HCT116 (cell line): ENCODE measurements around the gene SPRN. TPM values are rescaled to one million over a fixed set of nuclear protein-coding genes. Genes with fewer than 3 reads are reported as not detected.

Source experiments
- ATAC-seq: fragments of 200-7000 bp; cut with Tn5 transposase; 2 replicates; pipeline ENCODE4 v1.9.1; 2020; ENCODE audit warnings: mild to moderate bottlenecking, moderate library complexity
- BruUV-seq: library from RNA; stranded (reverse); fragments of 400-500 nt; replicated peaks from 2 replicates; lab custom pipeline; 2021; lab: Mats Ljungman, UMichigan
- CTCF ChIA-PET: fragments of 300-600 bp; sonication (Branson Sonifier 250); formaldehyde crosslinking; loops from one replicate; lab custom pipeline; 2021; ENCODE audit warnings: antibody characterized with exemption; lab: Charles Lee
- POLR2A ChIA-PET: fragments of 300-600, 350-600 bp; sonication (Branson Sonifier 250); formaldehyde crosslinking; loops from one replicate; lab custom pipeline; 2021; ENCODE audit warnings: antibody characterized with exemption; lab: Charles Lee
- RAD21 ChIA-PET, 2 experiments: fragments of 300-600 bp; sonication (Branson Sonifier 250); formaldehyde crosslinking; loops; one replicate each; lab custom pipeline; 2023; ENCODE audit warnings: low total read pairs in 2 of 2; ENCODE audit not compliant: uncharacterized antibody in 2 of 2, unreplicated experiment in 2 of 2, low non-redundant PET in 1 of 2; lab: Charles Lee
- DNase-seq: peaks from one replicate; pipeline ENCODE4 v3.0.0-alpha.2; 2010; ENCODE audit warnings: low read depth, low spot score
- H2AFZ ChIP-seq: fragments of 200-600 bp; shearing (Covaris generic), sonication (generic); 2 replicates; pipeline ENCODE4 v1.6.1; 2017; ENCODE audit warnings: low read depth, mixed run types, mixed read lengths, antibody characterized with exemption, low read length; ENCODE audit not compliant: poor library complexity, severe bottlenecking
- H3K27ac ChIP-seq: 2 replicates; pipeline ENCODE4 v1.5.1; 2012; ENCODE audit warnings: low read depth, low read length
- H3K27me3 ChIP-seq: fragments of 200-600 bp; sonication (generic); 2 replicates; pipeline ENCODE4 v1.6.1; 2016; ENCODE audit warnings: mixed run types, low read length, mixed read lengths; ENCODE audit not compliant: insufficient read depth
- H3K36me3 ChIP-seq, 2 experiments: fragments of 200-500 bp in 1 of 2; fragments of 200-600 bp in 1 of 2; sonication (Bioruptor generic) in 1 of 2; sonication (generic) in 1 of 2; 2 replicates each; pipeline versions ENCODE4 v1.5.1 to v1.6.1; 2014 to 2016; ENCODE audit warnings: low read length in 2 of 2, inconsistent platforms in 1 of 2, mixed read lengths in 1 of 2, mixed run types in 1 of 2; ENCODE audit not compliant: insufficient read depth in 2 of 2, control insufficient read depth in 1 of 2
- H3K4me1 ChIP-seq, 2 experiments: fragments of 200-600 bp in 1 of 2; sonication (generic) in 1 of 2; 2 replicates each; pipeline versions ENCODE4 v1.5.1 to v1.6.1; 2012 to 2017; ENCODE audit warnings: low read length in 2 of 2, inconsistent platforms in 1 of 2, mild to moderate bottlenecking in 1 of 2, mixed read lengths in 1 of 2, mixed run types in 1 of 2, moderate library complexity in 1 of 2; ENCODE audit not compliant: insufficient read depth in 2 of 2, control insufficient read depth in 1 of 2
- H3K4me2 ChIP-seq: fragments of 200-600 bp; sonication (generic); 2 replicates; pipeline ENCODE4 v1.6.1; 2017; ENCODE audit warnings: mixed run types, low read length, mixed read lengths
- H3K4me3 ChIP-seq, 2 experiments: fragments of 200-600 bp in 1 of 2; sonication (generic) in 1 of 2; replicated peaks in 1 of 2; 2 replicates each; pipeline ENCODE4 v1.5.1; 2011 to 2016; ENCODE audit warnings: low read length in 2 of 2, control low read depth in 1 of 2, low read depth in 1 of 2, mild to moderate bottlenecking in 1 of 2, mixed read lengths in 1 of 2, mixed run types in 1 of 2
- H3K79me2 ChIP-seq: fragments of 200-600 bp; sonication (generic); 2 replicates; pipeline ENCODE4 v1.6.1; 2017; ENCODE audit warnings: mild to moderate bottlenecking, mixed run types, low read length, moderate library complexity, mixed read lengths; ENCODE audit not compliant: insufficient read depth
- H3K9ac ChIP-seq: fragments of 200-600 bp; sonication (generic); 2 replicates; pipeline ENCODE4 v1.6.1; 2016; ENCODE audit warnings: low read length, mixed read lengths
- H3K9me2 ChIP-seq: fragments of 200-600 bp; sonication (generic), shearing (Covaris generic); 2 replicates; pipeline ENCODE4 v1.6.1; 2017; ENCODE audit warnings: mixed run types, mild to moderate bottlenecking, moderate library complexity; ENCODE audit not compliant: insufficient read depth
- H3K9me3 ChIP-seq, 2 experiments: fragments of 200-500 bp in 1 of 2; fragments of 200-600 bp in 1 of 2; sonication (Bioruptor generic) in 1 of 2; sonication (generic) in 1 of 2; 2 replicates each; pipeline ENCODE4 v1.6.1; 2014 to 2017; ENCODE audit warnings: low read length in 2 of 2, mixed read lengths in 2 of 2, inconsistent platforms in 1 of 2, low read depth in 1 of 2, mild to moderate bottlenecking in 1 of 2, mixed run types in 1 of 2, moderate library complexity in 1 of 2; ENCODE audit not compliant: control insufficient read depth in 1 of 2, insufficient read depth in 1 of 2
- H4K20me1 ChIP-seq: fragments of 200-600 bp; sonication (generic), shearing (Covaris generic); 2 replicates; pipeline ENCODE4 v1.6.1; 2017; ENCODE audit warnings: mixed run types, mild to moderate bottlenecking, moderate library complexity; ENCODE audit not compliant: insufficient read depth
- CBX3 ChIP-seq: IDR thresholded peaks from 2 replicates; pipeline ENCODE4 v1.6.1; 2012; ENCODE audit warnings: low read depth
- CEBPB ChIP-seq: IDR thresholded peaks from 2 replicates; pipeline ENCODE4 v1.6.1; 2012; ENCODE audit warnings: low read depth
- EGR1 ChIP-seq: IDR thresholded peaks from 2 replicates; pipeline ENCODE4 v1.6.1; 2012; ENCODE audit warnings: low read depth
- JUND ChIP-seq: IDR thresholded peaks from 2 replicates; pipeline ENCODE4 v1.6.1; 2012
- POLR2AphosphoS5 ChIP-seq: IDR thresholded peaks from 2 replicates; pipeline ENCODE4 v1.6.1; 2011; ENCODE audit warnings: mild to moderate bottlenecking, low read depth, low read length, moderate library complexity
- SP1 ChIP-seq: IDR thresholded peaks from 2 replicates; pipeline ENCODE4 v1.6.1; 2012; ENCODE audit warnings: low read depth
- ZFX ChIP-seq: fragments of 450-650 bp; IDR thresholded peaks from 2 replicates; pipeline ENCODE4 v1.6.1; 2017
- ZNF274 ChIP-seq: fragments of 200-500 bp; sonication (Bioruptor generic); IDR thresholded peaks from 2 replicates; pipeline ENCODE4 v1.6.1; 2014; ENCODE audit warnings: mild to moderate bottlenecking, low read depth, low read length, inconsistent platforms
- intact Hi-C: fragments of 100-400 bp; cut with micrococcal nuclease; formaldehyde crosslinking; loops from 2 replicates; pipeline ENCODE4 v1.10.0; 2022
- total RNA-seq: library from RNA; stranded (reverse); gene quantifications from one replicate; pipeline ENCODE4 v1.2.1, GENCODE V29; 2021; ENCODE audit not compliant: unreplicated experiment
- TF ChIP-seq, protein P1 (sequence below): IDR thresholded peaks from 2 replicates; pipeline ENCODE4 v1.6.1; 2012
- TF ChIP-seq, protein P2 (sequence below): IDR thresholded peaks from 2 replicates; pipeline ENCODE4 v1.6.1; 2012; ENCODE audit warnings: low read depth
- TF ChIP-seq, protein P3 (sequence below): IDR thresholded peaks from 2 replicates; pipeline ENCODE4 v1.6.1; 2012
- TF ChIP-seq, protein P4 (sequence below): IDR thresholded peaks from 2 replicates; pipeline ENCODE4 v1.6.1; 2011; ENCODE audit warnings: mild to moderate bottlenecking, low read length, moderate library complexity; ENCODE audit not compliant: insufficient replicate concordance; ENCODE audit errors: extremely low read depth

SPRN gene
- total RNA-seq, 1 experiment from 2014 or later: not detected

DNA sequence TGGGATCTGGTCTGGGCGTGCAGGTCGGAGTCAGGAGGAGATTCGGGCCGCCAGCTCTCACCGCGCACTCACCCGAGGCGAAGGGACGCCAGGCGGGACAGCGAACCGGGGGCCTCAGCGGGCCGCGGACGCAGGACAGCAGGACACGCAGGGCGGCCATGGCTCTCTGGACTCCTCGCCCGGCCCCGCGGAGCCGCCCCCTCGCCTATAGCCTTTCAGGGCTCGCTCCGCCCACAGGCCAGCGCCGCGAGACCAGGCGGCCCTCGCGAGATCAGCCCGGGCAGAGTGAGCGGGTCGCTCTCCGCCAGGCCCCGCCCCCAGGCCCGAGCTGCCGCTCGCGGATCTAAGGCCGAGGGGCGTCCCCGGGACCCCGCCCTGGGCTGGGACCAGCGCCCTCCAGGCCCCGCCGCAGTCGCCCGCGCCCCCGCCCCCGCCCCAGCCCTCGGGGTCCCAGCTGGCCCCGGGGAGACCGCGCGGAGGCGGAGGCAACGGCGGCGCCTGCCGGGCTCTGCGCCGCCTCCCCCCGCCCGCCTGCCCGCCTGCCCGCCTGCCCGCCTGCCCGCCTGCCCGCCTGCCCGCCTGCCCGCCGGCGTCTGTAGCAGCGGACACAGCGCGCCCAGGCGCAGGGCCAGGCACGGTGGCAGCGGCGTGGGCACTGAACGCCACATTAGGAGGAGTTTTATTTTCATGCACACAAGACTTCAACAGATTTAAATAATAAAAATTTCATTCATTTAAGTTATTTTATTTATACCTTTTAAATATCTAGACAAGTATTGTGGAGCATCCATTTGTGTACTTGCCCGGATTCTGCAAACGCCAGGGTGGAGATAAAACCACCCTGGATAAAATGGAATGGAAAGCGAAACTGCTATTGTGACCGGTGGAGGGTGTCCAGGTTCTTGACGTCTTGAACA is 51.0 kb downstream of the SPRN start, which contains the start of gene ECHS1 (continued):
- peak; percentile 40 for TF ChIP-seq ZFX
- no peak for TF ChIP-seq CEBPB
- no peak for TF ChIP-seq SP1
- TF ChIP-seq, protein P1, sequence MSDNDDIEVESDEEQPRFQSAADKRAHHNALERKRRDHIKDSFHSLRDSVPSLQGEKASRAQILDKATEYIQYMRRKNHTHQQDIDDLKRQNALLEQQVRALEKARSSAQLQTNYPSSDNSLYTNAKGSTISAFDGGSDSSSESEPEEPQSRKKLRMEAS: no peak
- peak; percentile 80 for TF ChIP-seq POLR2AphosphoS5

DNA sequence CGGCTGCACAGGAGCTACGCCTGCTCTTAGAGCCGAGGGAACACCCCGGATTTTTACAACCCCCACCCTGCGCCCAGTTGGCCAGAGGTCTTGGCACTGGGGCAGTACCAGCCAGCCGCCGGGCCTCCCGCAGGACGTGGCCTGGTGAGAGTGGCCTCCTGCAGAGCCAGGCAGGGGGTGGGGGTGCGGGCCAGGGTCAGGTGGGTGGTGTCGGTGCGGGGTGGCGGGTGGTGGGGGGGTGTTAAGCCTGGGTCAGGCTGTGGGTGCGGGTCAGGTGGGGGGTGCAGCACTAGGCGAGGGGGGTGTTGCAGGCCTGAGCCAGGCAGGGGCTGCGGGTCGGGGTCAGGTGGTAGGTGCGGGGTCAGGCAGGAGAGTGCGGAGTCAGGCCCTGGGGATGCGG is 51.9 kb downstream of the SPRN start:
- Histone ChIP-seq H3K36me3 (no peaks in the 10 kb centered on the region), H3K27me3 (no peaks in the 10 kb centered on the region), H2AFZ (no peak overlapping the region), H3K9me2 (no peaks in the 10 kb centered on the region), H3K4me3 (peak overlapping the region; percentile 40 to 57; a peak in 3 of 4 replicates), H3K9ac (no peak overlapping the region), H3K4me2 (peak overlapping the region; percentile 48), H3K4me1 (peaks cover 0 to 4% of the 10 kb centered on the region in 2 experiments; a peak in 2 of 4 replicates), H3K27ac (no peak overlapping the region), H3K79me2 (0 out of 2 replicates have a peak, but pooled peaks cover 4% of the 10 kb centered on the region), H3K9me3 (no peaks in the 10 kb centered on the region), H4K20me1 (no peaks in the 10 kb centered on the region)
- DNase-seq: no peak
- POLR2A ChIA-PET: no interaction called here
- intact Hi-C loops: no loop called here
- RAD21 ChIA-PET: no interaction called here
- CTCF ChIA-PET: no interaction called here
- no TSS peak for BruUV-seq
- no peak for ATAC-seq
- TF ChIP-seq, protein P2, sequence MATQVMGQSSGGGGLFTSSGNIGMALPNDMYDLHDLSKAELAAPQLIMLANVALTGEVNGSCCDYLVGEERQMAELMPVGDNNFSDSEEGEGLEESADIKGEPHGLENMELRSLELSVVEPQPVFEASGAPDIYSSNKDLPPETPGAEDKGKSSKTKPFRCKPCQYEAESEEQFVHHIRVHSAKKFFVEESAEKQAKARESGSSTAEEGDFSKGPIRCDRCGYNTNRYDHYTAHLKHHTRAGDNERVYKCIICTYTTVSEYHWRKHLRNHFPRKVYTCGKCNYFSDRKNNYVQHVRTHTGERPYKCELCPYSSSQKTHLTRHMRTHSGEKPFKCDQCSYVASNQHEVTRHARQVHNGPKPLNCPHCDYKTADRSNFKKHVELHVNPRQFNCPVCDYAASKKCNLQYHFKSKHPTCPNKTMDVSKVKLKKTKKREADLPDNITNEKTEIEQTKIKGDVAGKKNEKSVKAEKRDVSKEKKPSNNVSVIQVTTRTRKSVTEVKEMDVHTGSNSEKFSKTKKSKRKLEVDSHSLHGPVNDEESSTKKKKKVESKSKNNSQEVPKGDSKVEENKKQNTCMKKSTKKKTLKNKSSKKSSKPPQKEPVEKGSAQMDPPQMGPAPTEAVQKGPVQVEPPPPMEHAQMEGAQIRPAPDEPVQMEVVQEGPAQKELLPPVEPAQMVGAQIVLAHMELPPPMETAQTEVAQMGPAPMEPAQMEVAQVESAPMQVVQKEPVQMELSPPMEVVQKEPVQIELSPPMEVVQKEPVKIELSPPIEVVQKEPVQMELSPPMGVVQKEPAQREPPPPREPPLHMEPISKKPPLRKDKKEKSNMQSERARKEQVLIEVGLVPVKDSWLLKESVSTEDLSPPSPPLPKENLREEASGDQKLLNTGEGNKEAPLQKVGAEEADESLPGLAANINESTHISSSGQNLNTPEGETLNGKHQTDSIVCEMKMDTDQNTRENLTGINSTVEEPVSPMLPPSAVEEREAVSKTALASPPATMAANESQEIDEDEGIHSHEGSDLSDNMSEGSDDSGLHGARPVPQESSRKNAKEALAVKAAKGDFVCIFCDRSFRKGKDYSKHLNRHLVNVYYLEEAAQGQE: no peak
- TF ChIP-seq JUND (no peak), CBX3 (no peak), EGR1 (no peak), POLR2AphosphoS5 (no peak), ZNF274 (no peak)
- TF ChIP-seq, protein P3, sequence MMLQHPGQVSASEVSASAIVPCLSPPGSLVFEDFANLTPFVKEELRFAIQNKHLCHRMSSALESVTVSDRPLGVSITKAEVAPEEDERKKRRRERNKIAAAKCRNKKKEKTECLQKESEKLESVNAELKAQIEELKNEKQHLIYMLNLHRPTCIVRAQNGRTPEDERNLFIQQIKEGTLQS: no peak
- TF ChIP-seq, protein P4, sequence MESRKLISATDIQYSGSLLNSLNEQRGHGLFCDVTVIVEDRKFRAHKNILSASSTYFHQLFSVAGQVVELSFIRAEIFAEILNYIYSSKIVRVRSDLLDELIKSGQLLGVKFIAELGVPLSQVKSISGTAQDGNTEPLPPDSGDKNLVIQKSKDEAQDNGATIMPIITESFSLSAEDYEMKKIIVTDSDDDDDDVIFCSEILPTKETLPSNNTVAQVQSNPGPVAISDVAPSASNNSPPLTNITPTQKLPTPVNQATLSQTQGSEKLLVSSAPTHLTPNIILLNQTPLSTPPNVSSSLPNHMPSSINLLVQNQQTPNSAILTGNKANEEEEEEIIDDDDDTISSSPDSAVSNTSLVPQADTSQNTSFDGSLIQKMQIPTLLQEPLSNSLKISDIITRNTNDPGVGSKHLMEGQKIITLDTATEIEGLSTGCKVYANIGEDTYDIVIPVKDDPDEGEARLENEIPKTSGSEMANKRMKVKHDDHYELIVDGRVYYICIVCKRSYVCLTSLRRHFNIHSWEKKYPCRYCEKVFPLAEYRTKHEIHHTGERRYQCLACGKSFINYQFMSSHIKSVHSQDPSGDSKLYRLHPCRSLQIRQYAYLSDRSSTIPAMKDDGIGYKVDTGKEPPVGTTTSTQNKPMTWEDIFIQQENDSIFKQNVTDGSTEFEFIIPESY: no peak
